NB4 (cell line): ENCODE measurements around the gene SLC2A5.

Experiments used
- MYC ChIP-seq: IDR thresholded peaks from 2 replicates; pipeline ENCODE4 v1.6.1; 2011; ENCODE audit warnings: low read depth, low read length
- POLR2A ChIP-seq: IDR thresholded peaks from 2 replicates; pipeline ENCODE4 v1.6.1; 2011; ENCODE audit warnings: mild to moderate bottlenecking; ENCODE audit not compliant: insufficient read length; ENCODE audit errors: extremely low read depth
- TF ChIP-seq, protein P1 (sequence below): IDR thresholded peaks from one replicate; pipeline ENCODE4 v1.5.1; 2012; ENCODE audit warnings: low read depth, low read length
- TF ChIP-seq, protein P2 (sequence below): IDR thresholded peaks from 2 replicates; pipeline ENCODE4 v1.6.1; 2011; ENCODE audit warnings: low read depth, low read length

GRCh38 chr1:9093581-9093980 is 24.1 kb upstream of the SLC2A5 start:
- no peak for TF ChIP-seq POLR2A
- TF ChIP-seq, protein P1, sequence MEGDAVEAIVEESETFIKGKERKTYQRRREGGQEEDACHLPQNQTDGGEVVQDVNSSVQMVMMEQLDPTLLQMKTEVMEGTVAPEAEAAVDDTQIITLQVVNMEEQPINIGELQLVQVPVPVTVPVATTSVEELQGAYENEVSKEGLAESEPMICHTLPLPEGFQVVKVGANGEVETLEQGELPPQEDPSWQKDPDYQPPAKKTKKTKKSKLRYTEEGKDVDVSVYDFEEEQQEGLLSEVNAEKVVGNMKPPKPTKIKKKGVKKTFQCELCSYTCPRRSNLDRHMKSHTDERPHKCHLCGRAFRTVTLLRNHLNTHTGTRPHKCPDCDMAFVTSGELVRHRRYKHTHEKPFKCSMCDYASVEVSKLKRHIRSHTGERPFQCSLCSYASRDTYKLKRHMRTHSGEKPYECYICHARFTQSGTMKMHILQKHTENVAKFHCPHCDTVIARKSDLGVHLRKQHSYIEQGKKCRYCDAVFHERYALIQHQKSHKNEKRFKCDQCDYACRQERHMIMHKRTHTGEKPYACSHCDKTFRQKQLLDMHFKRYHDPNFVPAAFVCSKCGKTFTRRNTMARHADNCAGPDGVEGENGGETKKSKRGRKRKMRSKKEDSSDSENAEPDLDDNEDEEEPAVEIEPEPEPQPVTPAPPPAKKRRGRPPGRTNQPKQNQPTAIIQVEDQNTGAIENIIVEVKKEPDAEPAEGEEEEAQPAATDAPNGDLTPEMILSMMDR, result no peak
- TF ChIP-seq, protein P2, sequence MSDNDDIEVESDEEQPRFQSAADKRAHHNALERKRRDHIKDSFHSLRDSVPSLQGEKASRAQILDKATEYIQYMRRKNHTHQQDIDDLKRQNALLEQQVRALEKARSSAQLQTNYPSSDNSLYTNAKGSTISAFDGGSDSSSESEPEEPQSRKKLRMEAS, result no peak
- TF ChIP-seq MYC, result no peak
